Vagina (tissue), 2 donors: ENCODE data around the gene COL9A3. TPM values are rescaled to one million over a fixed set of nuclear protein-coding genes. Genes with fewer than 3 reads are reported as not detected.

Experiments
- DNase-seq, 2 donors: peaks; one replicate each; pipeline ENCODE4 v3.0.0-alpha.2; 2017; ENCODE audit errors: extremely low spot score in 2 of 2
- H3K27ac ChIP-seq: fragments of 200-600 bp; sonication (generic); one replicate; pipeline ENCODE4 v1.5.1; 2019
- H3K27me3 ChIP-seq: fragments of 200-600 bp; sonication (generic); one replicate; pipeline ENCODE4 v1.5.1; 2019
- H3K36me3 ChIP-seq, 2 donors: fragments of 200-600 bp; sonication (generic); one replicate each; pipeline ENCODE4 v1.5.1; 2017 to 2019
- H3K4me1 ChIP-seq: fragments of 200-600 bp; sonication (generic); one replicate; pipeline ENCODE4 v1.5.1; 2019
- H3K4me3 ChIP-seq, 2 donors: fragments of 200-600 bp; sonication (generic); 1 replicate in 1 of 2; 2 replicates in 1 of 2; pipeline ENCODE4 v1.5.1; 2016 to 2019
- H3K9me3 ChIP-seq: fragments of 200-600 bp; sonication (generic); one replicate; pipeline ENCODE4 v1.5.1; 2019
- POLR2A ChIP-seq, 2 donors: fragments of 450-650 bp; IDR thresholded peaks; one replicate each; pipeline ENCODE4 v1.6.1; 2017; ENCODE audit warnings: antibody characterized with exemption in 2 of 2, mild to moderate bottlenecking in 2 of 2, moderate library complexity in 2 of 2
- POLR2AphosphoS5 ChIP-seq, 2 donors: sonication (generic); formaldehyde crosslinking; IDR thresholded peaks; one replicate each; pipeline ENCODE4 v1.9.0; 2017; ENCODE audit warnings: antibody characterized with exemption in 2 of 2, mild to moderate bottlenecking in 2 of 2, low read depth in 1 of 2; ENCODE audit not compliant: insufficient read depth in 1 of 2
- intact Hi-C: fragments of 100-400 bp; cut with DNase I; formaldehyde crosslinking; loops from one replicate; pipeline ENCODE4 v1.15.1; 2023
- total RNA-seq: library from RNA; depleted of rRNA; stranded (reverse); fragments of >200 nt; gene quantifications from one replicate; pipeline ENCODE4 v1.2.3, GENCODE V29; 2016
- TF ChIP-seq, protein P1 (sequence below), 3 experiments: fragments of 450-650 bp in 2 of 3; fragments of 200-600 bp in 1 of 3; sonication (generic) in 1 of 3; IDR thresholded peaks; one replicate each; pipeline ENCODE4 v1.5.1; 2017 to 2019; ENCODE audit warnings: antibody characterized with exemption in 3 of 3, mild to moderate bottlenecking in 2 of 3, moderate library complexity in 2 of 3

COL9A3 gene
- total RNA-seq, 1 donor from 2014 or later = 1.2 TPM

DNA sequence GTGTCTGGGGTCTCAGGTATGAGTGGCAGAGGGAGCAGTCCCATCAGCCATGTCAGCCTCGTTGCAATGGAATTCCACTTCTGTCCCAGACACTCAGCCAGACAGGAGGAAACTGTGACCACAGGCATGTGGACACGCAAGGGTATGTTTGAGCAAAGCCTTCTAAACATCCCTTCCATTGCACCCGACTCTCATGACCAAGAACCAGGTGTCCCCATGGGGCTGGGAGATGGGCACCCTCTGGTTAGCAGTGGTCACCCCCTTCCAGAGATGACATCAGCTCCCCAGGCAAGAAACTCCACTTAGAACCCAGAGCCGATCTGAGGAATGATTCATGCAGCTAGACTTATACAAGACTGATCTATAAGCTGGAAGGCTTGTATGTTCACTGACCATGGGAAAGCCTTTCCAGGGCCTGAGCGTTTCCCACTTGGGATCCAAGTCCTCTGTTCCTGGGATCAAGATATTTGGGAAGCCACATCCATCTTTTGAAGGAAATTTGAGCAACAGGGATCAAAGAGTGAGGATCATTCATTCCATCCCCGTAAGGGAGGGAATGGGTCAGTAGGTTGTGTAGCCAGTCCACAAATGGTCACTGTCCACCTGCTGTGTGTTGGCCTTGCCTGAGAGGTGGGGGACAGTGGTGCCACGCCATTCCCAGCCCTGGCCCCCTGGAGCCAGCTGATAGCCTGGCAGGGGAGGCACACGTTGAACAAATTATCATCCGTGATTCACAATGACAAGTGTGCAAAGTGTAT lies 24.5 kb upstream of the COL9A3 start:
- DNase-seq = no peak
- peaks cover 22% of the 10 kb centered on the region for H3K4me1 ChIP-seq
- intact Hi-C loops = loop anchor here (5.0 to 10.0 kb wide), 3 partner anchors 125 to 488 kb away; partner anchors contain the start of gene ADRM1
- no peak overlapping the region for H3K27ac ChIP-seq
- H3K9me3 ChIP-seq = no peaks in the 10 kb centered on the region
- TF ChIP-seq POLR2A (IDR thresholded peaks at IDR 0.05) (no peak), POLR2AphosphoS5 (IDR thresholded peaks at IDR 0.05; ENCODE audit: insufficient read depth in 1 of 2, low read depth in 1 of 2) (no peak)
- TF ChIP-seq, protein P1, sequence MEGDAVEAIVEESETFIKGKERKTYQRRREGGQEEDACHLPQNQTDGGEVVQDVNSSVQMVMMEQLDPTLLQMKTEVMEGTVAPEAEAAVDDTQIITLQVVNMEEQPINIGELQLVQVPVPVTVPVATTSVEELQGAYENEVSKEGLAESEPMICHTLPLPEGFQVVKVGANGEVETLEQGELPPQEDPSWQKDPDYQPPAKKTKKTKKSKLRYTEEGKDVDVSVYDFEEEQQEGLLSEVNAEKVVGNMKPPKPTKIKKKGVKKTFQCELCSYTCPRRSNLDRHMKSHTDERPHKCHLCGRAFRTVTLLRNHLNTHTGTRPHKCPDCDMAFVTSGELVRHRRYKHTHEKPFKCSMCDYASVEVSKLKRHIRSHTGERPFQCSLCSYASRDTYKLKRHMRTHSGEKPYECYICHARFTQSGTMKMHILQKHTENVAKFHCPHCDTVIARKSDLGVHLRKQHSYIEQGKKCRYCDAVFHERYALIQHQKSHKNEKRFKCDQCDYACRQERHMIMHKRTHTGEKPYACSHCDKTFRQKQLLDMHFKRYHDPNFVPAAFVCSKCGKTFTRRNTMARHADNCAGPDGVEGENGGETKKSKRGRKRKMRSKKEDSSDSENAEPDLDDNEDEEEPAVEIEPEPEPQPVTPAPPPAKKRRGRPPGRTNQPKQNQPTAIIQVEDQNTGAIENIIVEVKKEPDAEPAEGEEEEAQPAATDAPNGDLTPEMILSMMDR (IDR thresholded peaks at IDR 0.05) = no peak
- no peaks in the 10 kb centered on the region for H3K36me3 ChIP-seq
- H3K4me3 ChIP-seq = no peak overlapping the region
- H3K27me3 ChIP-seq = no peaks in the 10 kb centered on the region

DNA sequence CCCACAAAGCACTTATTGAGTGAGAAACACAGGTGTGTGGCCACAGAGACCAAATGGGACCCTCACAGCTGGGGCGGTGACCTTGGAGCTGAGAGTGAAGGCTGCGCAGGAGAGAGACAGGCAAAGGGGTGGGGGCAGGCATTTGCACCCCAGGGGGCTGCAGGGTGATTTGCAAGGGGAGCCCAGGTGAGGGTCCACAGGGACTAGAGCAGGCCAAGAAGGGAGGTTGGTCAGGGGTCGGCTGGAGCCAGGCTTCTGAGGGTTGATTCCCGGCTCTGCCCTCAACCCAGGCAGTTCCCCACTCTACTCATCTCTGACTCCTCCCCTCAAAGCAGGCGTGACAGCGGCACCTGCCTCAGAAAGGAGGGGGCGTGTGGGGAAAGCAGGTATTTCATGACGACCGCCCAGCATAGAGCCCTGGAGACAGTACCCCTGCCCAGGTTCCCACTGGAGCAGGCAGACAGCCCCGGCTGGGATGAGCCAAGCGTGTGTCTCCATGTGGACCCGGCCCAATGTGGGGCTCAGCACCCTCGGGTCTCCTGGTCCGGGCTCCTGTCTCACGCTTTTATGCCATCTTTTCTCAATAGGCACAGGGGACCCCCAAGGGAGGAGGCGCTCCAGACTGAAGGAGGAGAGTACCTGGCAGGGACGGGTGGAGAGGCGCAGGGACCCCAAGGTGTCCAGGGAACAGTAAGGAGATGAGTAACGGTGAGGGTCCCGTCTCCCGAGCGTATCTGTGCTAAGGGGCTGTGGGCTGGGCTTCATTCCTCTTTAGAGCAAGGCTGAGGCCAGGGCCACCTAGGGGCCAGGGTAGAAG lies 23.7 kb upstream of the COL9A3 start:
- H3K4me1 ChIP-seq = peaks cover 26% of the 10 kb centered on the region
- peak overlapping the region; percentile 84 for H3K27ac ChIP-seq
- TF ChIP-seq POLR2AphosphoS5 (IDR thresholded peaks at IDR 0.05; ENCODE audit: insufficient read depth in 1 of 2, low read depth in 1 of 2) (no peak), POLR2A (IDR thresholded peaks at IDR 0.05) (no peak)
- TF ChIP-seq, protein P1 (IDR thresholded peaks at IDR 0.05) = no peak
- no peak for DNase-seq
- H3K36me3 ChIP-seq = peaks cover 0 to 1% of the 10 kb centered on the region in 2 donors
- peak overlapping the region; percentile 53 to 66 for H3K4me3 ChIP-seq
- no peaks in the 10 kb centered on the region for H3K9me3 ChIP-seq
- intact Hi-C loops = loop anchor here (5.0 to 10.0 kb wide), 3 partner anchors 126 to 488 kb away; partner anchors contain the start of gene ADRM1
- H3K27me3 ChIP-seq = no peaks in the 10 kb centered on the region

DNA sequence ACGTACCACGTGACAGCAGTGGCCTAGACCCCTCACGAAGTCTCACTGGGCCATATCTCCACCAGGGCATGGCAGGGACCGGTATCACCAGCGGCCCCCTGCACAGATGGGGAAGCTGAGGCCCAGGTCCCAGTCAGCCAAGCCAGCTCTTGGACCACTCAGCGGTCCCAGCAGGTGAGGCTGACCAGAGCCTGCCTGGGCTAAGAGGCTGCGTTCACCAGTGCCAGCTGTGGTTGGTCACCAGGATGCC lies 23.2 kb upstream of the COL9A3 start:
- peak overlapping the region; percentile 53 to 66 for H3K4me3 ChIP-seq
- intact Hi-C loops = loop anchor here (5.0 to 10.0 kb wide), 3 partner anchors 126 to 489 kb away; partner anchors contain the start of gene ADRM1

DNA sequence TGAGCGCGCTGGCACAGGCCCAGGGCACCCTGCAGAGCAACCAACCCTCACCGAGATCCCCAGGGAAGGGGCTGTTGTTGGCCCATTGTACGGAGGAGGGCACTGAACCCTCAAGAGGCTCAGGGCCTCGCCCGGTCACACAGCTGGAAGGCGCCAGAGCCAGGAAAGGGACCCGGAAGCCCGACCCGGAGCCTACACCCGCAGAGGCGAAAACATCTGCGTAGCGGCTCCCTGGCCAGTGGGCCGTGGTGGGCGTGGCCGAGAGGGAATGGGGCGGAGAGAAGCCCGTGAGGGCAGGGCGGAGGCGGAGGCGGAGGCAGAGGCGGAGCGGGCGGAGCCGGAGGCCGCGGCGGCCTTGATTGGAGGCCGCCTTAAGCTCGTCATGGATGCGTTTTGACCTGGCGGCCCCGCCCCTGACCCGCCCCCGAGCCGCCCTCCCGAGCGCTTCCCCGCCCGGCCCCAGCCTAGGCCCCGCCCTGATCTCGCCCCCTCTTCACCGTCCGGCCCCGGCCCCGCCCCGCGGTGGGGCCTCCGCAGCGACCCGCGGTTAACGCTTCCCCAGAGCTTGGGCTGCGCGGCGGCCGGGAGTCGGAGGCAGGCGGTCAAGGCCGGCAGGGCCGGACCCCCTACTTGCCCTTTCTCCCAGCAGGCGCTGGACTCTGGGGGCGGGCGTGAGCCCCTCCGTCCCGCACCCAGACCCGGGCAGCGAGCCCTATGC lies 22.7 kb upstream of the COL9A3 start:
- H3K4me1 ChIP-seq = peaks cover 26% of the 10 kb centered on the region

More for the DNA sequence above, 23.2 kb upstream of the COL9A3 start:
- no peaks in the 10 kb centered on the region for H3K9me3 ChIP-seq
- TF ChIP-seq POLR2A (IDR thresholded peaks at IDR 0.05) (no peak), POLR2AphosphoS5 (IDR thresholded peaks at IDR 0.05; ENCODE audit: insufficient read depth in 1 of 2, low read depth in 1 of 2) (no peak)
- TF ChIP-seq, protein P1 (IDR thresholded peaks at IDR 0.05) = no peak
- H3K27ac ChIP-seq = peak overlapping the region; percentile 84
- peaks cover 26% of the 10 kb centered on the region for H3K4me1 ChIP-seq
- H3K36me3 ChIP-seq = peaks cover 0 to 7% of the 10 kb centered on the region in 2 donors
- no peaks in the 10 kb centered on the region for H3K27me3 ChIP-seq
- no peak for DNase-seq

More for the DNA sequence above, 22.7 kb upstream of the COL9A3 start:
- DNase-seq = peak in 1 of 2 donors; percentile 95
- intact Hi-C loops = loop anchor here (5.0 to 10.0 kb wide), 3 partner anchors 127 to 489 kb away; partner anchors contain the start of gene ADRM1
- TF ChIP-seq, protein P1 (IDR thresholded peaks at IDR 0.05) = no peak
- peak in 1 of 2 donors; percentile 92 for TF ChIP-seq POLR2A (IDR thresholded peaks at IDR 0.05)
- peak; percentile 70 to 98 for TF ChIP-seq POLR2AphosphoS5 (IDR thresholded peaks at IDR 0.05; ENCODE audit: insufficient read depth in 1 of 2, low read depth in 1 of 2)
- Histone ChIP-seq H3K4me3 (peak overlapping the region; percentile 66 to 81), H3K27me3 (no peaks in the 10 kb centered on the region), H3K36me3 (peaks cover 0 to 10% of the 10 kb centered on the region in 2 donors), H3K9me3 (no peaks in the 10 kb centered on the region), H3K27ac (peak overlapping the region; percentile 88)
